Endothelial cell of umbilical vein (primary cell): ENCODE measurements around the gene GORASP1. TPM values are rescaled to one million over a fixed set of nuclear protein-coding genes. Genes with fewer than 3 reads are reported as not detected.
A peak's percentile ranks its signal among the peaks of the same experiment; 100 is the strongest.

ENCODE experiments used
- BruUV-seq: library from RNA; stranded (reverse); fragments of 400-500 nt; replicated peaks from 2 replicates; lab custom pipeline; 2021; lab: Mats Ljungman, UMichigan
- CTCF ChIA-PET: fragments of 300-600, 350-600 bp; sonication (Branson Sonifier 250); formaldehyde crosslinking; loops from one replicate; lab custom pipeline; 2021; ENCODE audit warnings: antibody characterized with exemption, inconsistent platforms; lab: Charles Lee
- POLR2A ChIA-PET: fragments of 300-600, 350-600 bp; sonication (Branson Sonifier 250); formaldehyde crosslinking; loops from one replicate; lab custom pipeline; 2021; ENCODE audit warnings: antibody characterized with exemption, inconsistent platforms; lab: Charles Lee
- DNase-seq: peaks from one replicate; pipeline ENCODE4 v3.0.0-alpha.2; 2011; ENCODE audit warnings: low read depth, low spot score
- FAIRE-seq: peaks from 2 replicates; lab custom pipeline; 2011; peaks lifted over from hg19 to GRCh38; lab: Jason Lieb, UNC
- H2AFZ ChIP-seq: 2 replicates; pipeline ENCODE4 v1.6.0; 2012; ENCODE audit warnings: low read depth, low read length, control low read depth, inconsistent platforms
- H3K27ac ChIP-seq: 2 replicates; pipeline ENCODE4 v1.5.1; 2011; ENCODE audit warnings: low read depth, mild to moderate bottlenecking, control low read depth, low read length, moderate library complexity; ENCODE audit not compliant: insufficient read depth
- H3K27me3 ChIP-seq, 2 experiments: 2 replicates each; pipeline versions ENCODE4 v1.6.0 to v1.6.1; 2011; ENCODE audit warnings: low read length in 2 of 2, mixed read lengths in 1 of 2; ENCODE audit not compliant: control insufficient read depth in 2 of 2, insufficient read depth in 2 of 2
- H3K36me3 ChIP-seq, 2 experiments: 2 replicates in 1 of 2; 3 replicates in 1 of 2; pipeline ENCODE4 v1.5.1; 2011; ENCODE audit warnings: low read length in 2 of 2, mild to moderate bottlenecking in 1 of 2, moderate library complexity in 1 of 2; ENCODE audit not compliant: control insufficient read depth in 2 of 2, insufficient read depth in 2 of 2; ENCODE audit errors: extremely low read depth in 1 of 2
- H3K4me1 ChIP-seq: 3 replicates; pipeline ENCODE4 v1.5.1; 2011; ENCODE audit warnings: mild to moderate bottlenecking, low read length; ENCODE audit not compliant: control insufficient read depth, insufficient read depth; ENCODE audit errors: extremely low read depth
- H3K4me2 ChIP-seq: 2 replicates; pipeline ENCODE4 v1.6.1; 2011; ENCODE audit warnings: low read length, control low read depth, mixed read lengths; ENCODE audit not compliant: insufficient read depth
- H3K4me3 ChIP-seq, 3 experiments: fragments of 200-600 bp in 1 of 3; sonication (generic), shearing (Covaris generic) in 1 of 3; replicated peaks in 1 of 3; 2 replicates each; pipeline ENCODE4 v1.5.1; 2011 to 2016; ENCODE audit warnings: control low read depth in 3 of 3, low read length in 3 of 3, mild to moderate bottlenecking in 2 of 3, inconsistent platforms in 1 of 3, low read depth in 1 of 3, moderate library complexity in 1 of 3; ENCODE audit not compliant: insufficient read depth in 1 of 3
- H3K79me2 ChIP-seq: 2 replicates; pipeline ENCODE4 v1.6.0; 2012; ENCODE audit warnings: low read length, inconsistent platforms; ENCODE audit not compliant: control insufficient read depth, insufficient read depth
- H3K9ac ChIP-seq: replicated peaks from 2 replicates; pipeline ENCODE3; 2011; ENCODE audit warnings: low read length, control low read depth; ENCODE audit not compliant: insufficient read depth; ENCODE audit errors: extremely low read depth
- H3K9me1 ChIP-seq: replicated peaks from 3 replicates; pipeline ENCODE4 v1.6.0; 2011; ENCODE audit warnings: mild to moderate bottlenecking, low read length; ENCODE audit not compliant: control insufficient read depth, insufficient read depth; ENCODE audit errors: extremely low read depth
- H3K9me3 ChIP-seq: replicated peaks from 2 replicates; pipeline ENCODE4 v1.5.1; 2012; ENCODE audit warnings: low read length, inconsistent platforms; ENCODE audit not compliant: control insufficient read depth, insufficient read depth
- H4K20me1 ChIP-seq: replicated peaks from 2 replicates; pipeline ENCODE3; 2011; ENCODE audit warnings: mild to moderate bottlenecking, low read length; ENCODE audit not compliant: control insufficient read depth, insufficient read depth; ENCODE audit errors: extremely low read depth
- EZH2 ChIP-seq: IDR thresholded peaks from 2 replicates; pipeline ENCODE4 v1.6.1; 2012; ENCODE audit warnings: borderline replicate concordance, low read depth, mild to moderate bottlenecking, moderate library complexity, low read length, inconsistent platforms; ENCODE audit not compliant: severe bottlenecking
- FOS ChIP-seq: IDR thresholded peaks from 2 replicates; pipeline ENCODE4 v1.6.1; 2011; ENCODE audit warnings: mild to moderate bottlenecking, low read length, moderate library complexity, borderline replicate concordance; ENCODE audit not compliant: insufficient read depth
- GATA2 ChIP-seq: IDR thresholded peaks from 2 replicates; pipeline ENCODE4 v1.7.0; 2011; ENCODE audit warnings: low read depth, mild to moderate bottlenecking, moderate library complexity, mixed read lengths, low read length; ENCODE audit not compliant: insufficient read length, insufficient read depth
- JUN ChIP-seq: IDR thresholded peaks from 2 replicates; pipeline ENCODE4 v1.6.1; 2011; ENCODE audit warnings: borderline replicate concordance, low read depth; ENCODE audit not compliant: insufficient read length, insufficient read depth
- MYC ChIP-seq: IDR thresholded peaks from one replicate; pipeline ENCODE4 v1.6.1; 2011; ENCODE audit warnings: mild to moderate bottlenecking, low read depth, low read length
- POLR2A ChIP-seq: IDR thresholded peaks from 2 replicates; pipeline ENCODE4 v1.6.1; 2012; ENCODE audit warnings: low read depth, mild to moderate bottlenecking, control low read depth, low read length
- POLR2AphosphoS5 ChIP-seq: IDR thresholded peaks from 2 replicates; pipeline ENCODE4 v1.6.1; 2012; ENCODE audit warnings: low read depth, mild to moderate bottlenecking, control low read depth, low read length, moderate library complexity; ENCODE audit not compliant: insufficient read depth
- dilution Hi-C: fragments of 300-500 bp; cut with MboI; formaldehyde crosslinking; loops from one replicate; pipeline ENCODE4 v1.15.0; 2019; ENCODE audit warnings: low sequenced_read_pairs; ENCODE audit not compliant: extremely low pct_ligation_motif_present
- intact Hi-C: fragments of 100-400 bp; cut with micrococcal nuclease; formaldehyde crosslinking; loops from one replicate; pipeline ENCODE4 v1.10.0; 2022
- polyA plus RNA-seq, 4 experiments: library from polyadenylated mRNA; depleted of rRNA in 3 of 4; stranded (reverse) in 3 of 4; unstranded in 1 of 4; fragments of >200 nt; gene quantifications; 2 replicates each; pipeline versions ENCODE4 v1.2.1 to v1.2.3, GENCODE V29; 2011 to 2012; ENCODE audit warnings: missing spikeins in 1 of 4
- total RNA-seq: library from RNA; stranded (reverse); gene quantifications from 2 replicates; pipeline ENCODE4 v1.2.3, GENCODE V29; 2021
- TF ChIP-seq, protein P1 (sequence below), 2 donors: IDR thresholded peaks; 1 replicate in 1 of 2; 2 replicates in 1 of 2; pipeline ENCODE4 v1.5.1; 2011; ENCODE audit warnings: low read length in 2 of 2, mild to moderate bottlenecking in 2 of 2, moderate library complexity in 2 of 2, control low read depth in 1 of 2, inconsistent platforms in 1 of 2, low read depth in 1 of 2; ENCODE audit not compliant: insufficient read depth in 1 of 2; ENCODE audit errors: extremely low read depth in 1 of 2
- TF ChIP-seq, protein P2 (sequence below): IDR thresholded peaks from 2 replicates; pipeline ENCODE4 v1.6.1; 2011; ENCODE audit not compliant: insufficient read depth, insufficient read length

Gene GORASP1
- total and polyA plus RNA-seq, 2 donors (not counting 3 experiments of a cell fraction or from before 2014, with no cell fraction given), result 62.5 to 68.0 TPM

DNA sequence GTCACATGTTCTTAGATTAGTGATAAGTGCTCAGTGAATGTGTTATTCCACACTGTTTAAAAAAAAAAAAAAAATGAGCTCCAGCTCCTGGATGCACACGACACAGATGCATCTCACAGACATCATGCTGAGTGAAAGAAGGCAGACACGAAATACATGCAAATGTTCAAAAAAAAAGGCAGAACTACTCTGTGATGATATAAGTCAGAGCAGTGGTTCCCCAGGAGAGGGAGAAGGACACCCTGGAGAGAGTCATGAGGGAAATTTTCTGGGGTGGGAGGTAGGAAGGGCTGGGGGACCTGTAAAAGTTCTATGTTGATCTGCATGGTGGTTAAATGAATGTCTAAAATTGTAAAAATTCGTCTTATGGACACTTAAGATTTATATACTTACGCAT is 41.6 kb upstream of the GORASP1 start:
- no peaks in the 10 kb centered on the region for H3K27me3 ChIP-seq
- H3K27ac ChIP-seq, result peak overlapping the region; percentile 97
- H3K4me3 ChIP-seq, result no peak overlapping the region
- intact Hi-C loops, result loop anchor here (10.0 kb wide), 1 partner anchor 424 kb away; no protein-coding TSS in a partner anchor
- peaks cover 70% of the 10 kb centered on the region for H3K79me2 ChIP-seq
- ChIA-PET POLR2A (interaction anchor here (2.6 kb wide), 1 partner anchor 28 kb away, joined by 19 read pairs; no protein-coding TSS in a partner anchor), CTCF (interaction anchor here (0.5 to 3.3 kb wide), 4 partner anchors 29 to 347 kb away, joined by 3 to 20 read pairs (median 3); no protein-coding TSS in a partner anchor)
- TF ChIP-seq POLR2AphosphoS5 (no peak), MYC (no peak), GATA2 (no peak), EZH2 (no peak), POLR2A (no peak), FOS (no peak), JUN (no peak)
- TF ChIP-seq, protein P1, sequence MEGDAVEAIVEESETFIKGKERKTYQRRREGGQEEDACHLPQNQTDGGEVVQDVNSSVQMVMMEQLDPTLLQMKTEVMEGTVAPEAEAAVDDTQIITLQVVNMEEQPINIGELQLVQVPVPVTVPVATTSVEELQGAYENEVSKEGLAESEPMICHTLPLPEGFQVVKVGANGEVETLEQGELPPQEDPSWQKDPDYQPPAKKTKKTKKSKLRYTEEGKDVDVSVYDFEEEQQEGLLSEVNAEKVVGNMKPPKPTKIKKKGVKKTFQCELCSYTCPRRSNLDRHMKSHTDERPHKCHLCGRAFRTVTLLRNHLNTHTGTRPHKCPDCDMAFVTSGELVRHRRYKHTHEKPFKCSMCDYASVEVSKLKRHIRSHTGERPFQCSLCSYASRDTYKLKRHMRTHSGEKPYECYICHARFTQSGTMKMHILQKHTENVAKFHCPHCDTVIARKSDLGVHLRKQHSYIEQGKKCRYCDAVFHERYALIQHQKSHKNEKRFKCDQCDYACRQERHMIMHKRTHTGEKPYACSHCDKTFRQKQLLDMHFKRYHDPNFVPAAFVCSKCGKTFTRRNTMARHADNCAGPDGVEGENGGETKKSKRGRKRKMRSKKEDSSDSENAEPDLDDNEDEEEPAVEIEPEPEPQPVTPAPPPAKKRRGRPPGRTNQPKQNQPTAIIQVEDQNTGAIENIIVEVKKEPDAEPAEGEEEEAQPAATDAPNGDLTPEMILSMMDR (IDR thresholded peaks at IDR 0.05; ENCODE audit: extremely low read depth in 1 of 2, insufficient read depth in 1 of 2, low read depth in 1 of 2, low read length in 2 of 2), result no peak
- TF ChIP-seq, protein P2, sequence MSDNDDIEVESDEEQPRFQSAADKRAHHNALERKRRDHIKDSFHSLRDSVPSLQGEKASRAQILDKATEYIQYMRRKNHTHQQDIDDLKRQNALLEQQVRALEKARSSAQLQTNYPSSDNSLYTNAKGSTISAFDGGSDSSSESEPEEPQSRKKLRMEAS, result no peak
- no peaks in the 10 kb centered on the region for H4K20me1 ChIP-seq
- peaks cover 4 to 16% of the 10 kb centered on the region in 2 experiments for H3K36me3 ChIP-seq
- H3K9ac ChIP-seq, result peak overlapping the region; percentile 76
- peak overlapping the region; percentile 73 for H3K4me2 ChIP-seq
- FAIRE-seq, result no peak
- H3K4me1 ChIP-seq, result peaks cover 63% of the 10 kb centered on the region
- no TSS peak for BruUV-seq
- dilution Hi-C loops, result no loop called here
- no peaks in the 10 kb centered on the region for H3K9me3 ChIP-seq
- H2AFZ ChIP-seq, result no peak overlapping the region
- DNase-seq, result no peak
- no peaks in the 10 kb centered on the region for H3K9me1 ChIP-seq
